ENCODE data around the gene AJAP1. TPM values are rescaled to one million over a fixed set of nuclear protein-coding genes. Genes with fewer than 3 reads are reported as not detected.

The AJAP1 gene
- total and polyA plus RNA-seq, 2 of the 13 experiments (the other 11 are each of a cell fraction or from before 2014, with no cell fraction given): not detected

- H3K9ac ChIP-seq (ENCODE audit: insufficient read depth, low read depth, low read length): no peak overlapping the region
- H3K4me3 ChIP-seq (replicated peaks in 1 of 3; ENCODE audit: insufficient read depth in 1 of 3, low read depth in 2 of 3, low read length in 3 of 3): no peak overlapping the region
- ChIA-PET CTCF (ENCODE audit: low intra/inter-chr PET ratio, low total read pairs) (no interaction called here), POLR2A (no interaction called here)
- H3K4me2 ChIP-seq (ENCODE audit: low read depth, low read length): no peak overlapping the region
- ATAC-seq (no peak), FAIRE-seq (no peak), DNase-seq (ENCODE audit: low spot score) (no peak)
- BruUV-seq (replicated peaks): no TSS peak
- intact Hi-C loops (cut with micrococcal nuclease; ENCODE audit: unreplicated experiment) (no loop called here), in situ Hi-C loops (cut with HindIII; ENCODE audit: extremely low pct_ligation_motif_present, low pct_unique_long_range_greater_than_20kb) (no loop called here)
- H3K27ac ChIP-seq (ENCODE audit: extremely low read length, insufficient read depth, low read length): no peak overlapping the region
- H2AFZ ChIP-seq (ENCODE audit: low read length): no peak overlapping the region
- peaks cover 16% of the 10 kb centered on the region; the same call in 1 of the 2 replicates for H3K9me3 ChIP-seq (ENCODE audit: low read length)
- no peaks in the 10 kb centered on the region for H3K27me3 ChIP-seq (ENCODE audit: control insufficient read depth in 1 of 2, insufficient read depth in 2 of 2, low read length in 2 of 2)
- TF ChIP-seq ZBTB46 (CRISPR knock-in tag; IDR thresholded peaks at IDR 0.05; ENCODE audit: borderline replicate concordance): no peak
- TF ChIP-seq ZNF574 (CRISPR knock-in tag; IDR thresholded peaks at IDR 0.05): peak; percentile 92
- no peak for TF ChIP-seq MEIS2 (CRISPR knock-in tag; IDR thresholded peaks at IDR 0.05)
- TF ChIP-seq REXO4 (CRISPR knock-in tag; IDR thresholded peaks at IDR 0.05; ENCODE audit: borderline replicate concordance): no peak
- H4K20me1 ChIP-seq (ENCODE audit: insufficient read depth, low read length): no peaks in the 10 kb centered on the region
- H3K4me1 ChIP-seq (ENCODE audit: insufficient read depth, low read length): no peaks in the 10 kb centered on the region
- H3K79me2 ChIP-seq (ENCODE audit: insufficient read depth, low read length): no peaks in the 10 kb centered on the region
- 60% methylated on average over 5 of the region's 6 CpGs for WGBS (ENCODE audit: low lambda C conversion rate)
- no peaks in the 10 kb centered on the region for H3K36me3 ChIP-seq (replicated peaks in 1 of 2; ENCODE audit: control insufficient read depth in 1 of 2, insufficient read depth in 2 of 2, low read length in 2 of 2)
These were observed 114.1 kb downstream of the AJAP1 start for GRCh38 chr1:4768553-4768952.
